OCI-LY7 (cell line): ENCODE results near the gene ATP2C2. TPM values are rescaled to one million over a fixed set of nuclear protein-coding genes. Genes with fewer than 3 reads are reported as not detected.

Experiments used
- BruUV-seq: library from RNA; stranded (reverse); fragments of 400-500 nt; replicated peaks from 2 replicates; lab custom pipeline; 2021; lab: Mats Ljungman, UMichigan
- CTCF ChIA-PET: fragments of 300-600 bp; sonication (Branson Sonifier 250); formaldehyde crosslinking; loops from one replicate; lab custom pipeline; 2022; ENCODE audit warnings: antibody characterized with exemption; ENCODE audit not compliant: unreplicated experiment; lab: Charles Lee
- POLR2A ChIA-PET: fragments of 300-600 bp; sonication (Branson Sonifier 250); formaldehyde crosslinking; loops from one replicate; lab custom pipeline; 2022; ENCODE audit warnings: antibody characterized with exemption; lab: Charles Lee
- DNase-seq: peaks from one replicate; pipeline ENCODE4 v3.0.0-alpha.2; 2015; ENCODE audit warnings: low spot score
- H2AFZ ChIP-seq: fragments of 200-600 bp; sonication (generic), shearing (Covaris generic); 2 replicates; pipeline ENCODE4 v1.6.1; 2014; ENCODE audit warnings: mild to moderate bottlenecking, antibody characterized with exemption, low read length, moderate library complexity
- H3K27ac ChIP-seq: fragments of 200-600 bp; sonication (generic); 2 replicates; pipeline ENCODE4 v1.5.1; 2014; ENCODE audit warnings: mixed run types, low read depth, mild to moderate bottlenecking, moderate library complexity, low read length, inconsistent platforms; ENCODE audit not compliant: poor library complexity, severe bottlenecking
- H3K36me3 ChIP-seq: fragments of 200-600 bp; sonication (generic); 2 replicates; pipeline ENCODE4 v1.6.1; 2014; ENCODE audit warnings: mild to moderate bottlenecking, antibody characterized with exemption, low read length, moderate library complexity, mixed read lengths; ENCODE audit not compliant: insufficient read depth
- H3K4me1 ChIP-seq: fragments of 200-600 bp; sonication (generic); 2 replicates; pipeline ENCODE4 v1.5.1; 2014; ENCODE audit warnings: mild to moderate bottlenecking, low read length; ENCODE audit not compliant: insufficient read depth, poor library complexity, severe bottlenecking
- H3K4me2 ChIP-seq: fragments of 200-600 bp; sonication (generic); 2 replicates; pipeline ENCODE4 v1.6.1; 2014; ENCODE audit warnings: mild to moderate bottlenecking, low read length
- H3K4me3 ChIP-seq: fragments of 200-600 bp; sonication (generic); 2 replicates; pipeline ENCODE4 v1.5.1; 2014; ENCODE audit warnings: mild to moderate bottlenecking, low read depth, low read length; ENCODE audit not compliant: poor library complexity, severe bottlenecking
- H3K79me2 ChIP-seq: fragments of 200-600 bp; sonication (generic); 2 replicates; pipeline ENCODE4 v1.6.1; 2016; ENCODE audit warnings: low read depth, mild to moderate bottlenecking, low read length, moderate library complexity, mixed read lengths; ENCODE audit not compliant: insufficient read depth
- H3K9me2 ChIP-seq: fragments of 200-600 bp; sonication (generic); 2 replicates; pipeline ENCODE4 v1.6.1; 2016; ENCODE audit warnings: mild to moderate bottlenecking, low read length, mixed read lengths; ENCODE audit not compliant: insufficient read depth
- H3K9me3 ChIP-seq: fragments of 200-600 bp; sonication (generic); 2 replicates; pipeline ENCODE4 v1.6.1; 2014; ENCODE audit warnings: mild to moderate bottlenecking, mixed run types, low read length, mixed read lengths
- H4K20me1 ChIP-seq: fragments of 200-600 bp; sonication (generic); 2 replicates; pipeline ENCODE4 v1.6.1; 2014; ENCODE audit warnings: mild to moderate bottlenecking, antibody characterized with exemption, low read length, moderate library complexity, mixed read lengths; ENCODE audit not compliant: insufficient read depth
- CTCF ChIP-seq: fragments of 200-600 bp; sonication (generic); conservative IDR thresholded peaks from 2 replicates; pipeline ENCODE4 v1.5.1; 2014; ENCODE audit warnings: mild to moderate bottlenecking, antibody characterized with exemption, low read length, moderate library complexity, mixed read lengths
- EZH2phosphoT487 ChIP-seq: fragments of 200-600 bp; sonication (generic); IDR thresholded peaks from 2 replicates; pipeline ENCODE4 v1.6.1; 2018; ENCODE audit warnings: low read depth, borderline replicate concordance, mild to moderate bottlenecking, mixed run types, antibody characterized with exemption, low read length, moderate library complexity, mixed read lengths
- intact Hi-C: fragments of 100-400 bp; cut with micrococcal nuclease; formaldehyde crosslinking; loops from one replicate; pipeline ENCODE4 v1.10.0; 2022; ENCODE audit not compliant: unreplicated experiment
- total RNA-seq, 2 experiments: library from RNA; depleted of rRNA in 1 of 2; stranded (reverse); fragments of >200 nt in 1 of 2; shearing (Covaris generic) in 1 of 2; gene quantifications; 2 replicates each; pipeline ENCODE4 v1.2.3, GENCODE V29; 2014 to 2022

ATP2C2 gene
- total RNA-seq, 2 experiments from 2014 or later: 0.66 TPM; not detected in 1

GRCh38 chr16:84421081-84421937 lies 53.0 kb downstream of the ATP2C2 start:
- no TSS peak for BruUV-seq
- ChIA-PET POLR2A (no interaction called here), CTCF (no interaction called here)

GRCh38 chr16:84421938-84422220 lies 53.5 kb downstream of the ATP2C2 start:
- no peak overlapping the region for H3K4me2 ChIP-seq
- TF ChIP-seq CTCF (no peak), EZH2phosphoT487 (no peak)
- POLR2A ChIA-PET: no interaction called here
- peaks cover 4% of the 10 kb centered on the region for H3K4me1 ChIP-seq
- H3K79me2 ChIP-seq: no peaks in the 10 kb centered on the region
- CTCF ChIA-PET: no interaction called here
- H3K27ac ChIP-seq: no peak overlapping the region
- no peaks in the 10 kb centered on the region for H3K9me2 ChIP-seq
- H2AFZ ChIP-seq: no peak overlapping the region
- peaks cover 6% of the 10 kb centered on the region; the same call in 1 of the 2 replicates for H3K9me3 ChIP-seq
- H3K4me3 ChIP-seq: no peak overlapping the region
- no peaks in the 10 kb centered on the region; the same call in 1 of the 2 replicates for H3K36me3 ChIP-seq
- intact Hi-C loops: no loop called here
- BruUV-seq: no TSS peak
- DNase-seq: no peak
- H4K20me1 ChIP-seq: no peaks in the 10 kb centered on the region

More at GRCh38 chr16:84421081-84421937, 53.0 kb downstream of the ATP2C2 start:
- no peak overlapping the region for H3K4me3 ChIP-seq
- no peak overlapping the region for H3K4me2 ChIP-seq
- no peak for TF ChIP-seq EZH2phosphoT487
- TF ChIP-seq CTCF: no peak
- no peak overlapping the region for H3K27ac ChIP-seq
- H2AFZ ChIP-seq: no peak overlapping the region
- H3K4me1 ChIP-seq: peaks cover 4% of the 10 kb centered on the region
- intact Hi-C loops: no loop called here
- H3K36me3 ChIP-seq: no peaks in the 10 kb centered on the region; the same call in 1 of the 2 replicates
- H3K79me2 ChIP-seq: no peaks in the 10 kb centered on the region
- DNase-seq: no peak
- no peaks in the 10 kb centered on the region for H3K9me2 ChIP-seq
- H3K9me3 ChIP-seq: peaks cover 6% of the 10 kb centered on the region; the same call in 1 of the 2 replicates
- no peaks in the 10 kb centered on the region for H4K20me1 ChIP-seq

GRCh38 chr16:84423416-84423837 lies 55.1 kb downstream of the ATP2C2 start:
- DNase-seq: peak; percentile 82
- Histone ChIP-seq H3K9me3 (peaks cover 6% of the 10 kb centered on the region; the same call in 1 of the 2 replicates), H4K20me1 (no peaks in the 10 kb centered on the region), H3K79me2 (no peaks in the 10 kb centered on the region), H3K4me3 (no peak overlapping the region), H3K9me2 (no peaks in the 10 kb centered on the region), H3K4me2 (no peak overlapping the region), H3K27ac (no peak overlapping the region), H3K36me3 (no peaks in the 10 kb centered on the region; the same call in 1 of the 2 replicates), H3K4me1 (peaks cover 4% of the 10 kb centered on the region), H2AFZ (peak overlapping the region; percentile 96)
- ChIA-PET CTCF (no interaction called here), POLR2A (no interaction called here)
- no TSS peak for BruUV-seq
- TF ChIP-seq CTCF: 0 out of 2 replicates have a peak, but pooled peaks have one; percentile 21
- no peak for TF ChIP-seq EZH2phosphoT487
- intact Hi-C loops: no loop called here
